ENCODE results near the gene TGFBR2.

TGFBR2 gene

DNA sequence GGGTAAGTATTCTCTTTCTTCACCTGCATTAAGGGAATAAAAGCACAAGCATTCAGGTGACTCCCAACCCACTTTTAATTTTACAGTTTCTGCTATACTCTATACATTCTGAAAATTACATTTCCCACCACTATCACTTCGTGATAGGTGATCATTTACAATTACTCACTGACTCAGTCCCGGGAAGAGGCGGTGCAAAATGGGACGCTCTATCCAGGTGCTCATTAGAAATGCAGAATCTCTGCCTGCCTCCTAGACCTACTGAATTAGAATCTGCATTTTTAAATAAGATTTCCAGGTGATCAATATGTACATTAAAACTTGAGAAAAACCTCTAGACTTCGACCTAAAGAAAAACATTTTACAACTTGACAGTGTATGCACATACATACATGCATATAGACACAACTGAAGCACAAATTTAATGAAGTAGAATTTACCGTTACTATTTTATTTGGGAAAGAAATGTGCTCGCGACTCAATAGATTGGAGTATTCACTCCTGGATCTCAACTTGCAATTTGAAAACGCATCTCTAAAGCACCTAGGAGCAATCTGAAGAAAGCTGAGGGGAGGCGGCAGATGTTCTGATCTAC is 598 bp upstream of the TGFBR2 start:
- no peak for TF ChIP-seq RAD21 (IDR thresholded peaks at IDR 0.05; ENCODE audit: low read depth)
- TF ChIP-seq TAF1 (IDR thresholded peaks at IDR 0.05; ENCODE audit: low read depth) = no peak
- TF ChIP-seq, protein P1, sequence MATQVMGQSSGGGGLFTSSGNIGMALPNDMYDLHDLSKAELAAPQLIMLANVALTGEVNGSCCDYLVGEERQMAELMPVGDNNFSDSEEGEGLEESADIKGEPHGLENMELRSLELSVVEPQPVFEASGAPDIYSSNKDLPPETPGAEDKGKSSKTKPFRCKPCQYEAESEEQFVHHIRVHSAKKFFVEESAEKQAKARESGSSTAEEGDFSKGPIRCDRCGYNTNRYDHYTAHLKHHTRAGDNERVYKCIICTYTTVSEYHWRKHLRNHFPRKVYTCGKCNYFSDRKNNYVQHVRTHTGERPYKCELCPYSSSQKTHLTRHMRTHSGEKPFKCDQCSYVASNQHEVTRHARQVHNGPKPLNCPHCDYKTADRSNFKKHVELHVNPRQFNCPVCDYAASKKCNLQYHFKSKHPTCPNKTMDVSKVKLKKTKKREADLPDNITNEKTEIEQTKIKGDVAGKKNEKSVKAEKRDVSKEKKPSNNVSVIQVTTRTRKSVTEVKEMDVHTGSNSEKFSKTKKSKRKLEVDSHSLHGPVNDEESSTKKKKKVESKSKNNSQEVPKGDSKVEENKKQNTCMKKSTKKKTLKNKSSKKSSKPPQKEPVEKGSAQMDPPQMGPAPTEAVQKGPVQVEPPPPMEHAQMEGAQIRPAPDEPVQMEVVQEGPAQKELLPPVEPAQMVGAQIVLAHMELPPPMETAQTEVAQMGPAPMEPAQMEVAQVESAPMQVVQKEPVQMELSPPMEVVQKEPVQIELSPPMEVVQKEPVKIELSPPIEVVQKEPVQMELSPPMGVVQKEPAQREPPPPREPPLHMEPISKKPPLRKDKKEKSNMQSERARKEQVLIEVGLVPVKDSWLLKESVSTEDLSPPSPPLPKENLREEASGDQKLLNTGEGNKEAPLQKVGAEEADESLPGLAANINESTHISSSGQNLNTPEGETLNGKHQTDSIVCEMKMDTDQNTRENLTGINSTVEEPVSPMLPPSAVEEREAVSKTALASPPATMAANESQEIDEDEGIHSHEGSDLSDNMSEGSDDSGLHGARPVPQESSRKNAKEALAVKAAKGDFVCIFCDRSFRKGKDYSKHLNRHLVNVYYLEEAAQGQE (IDR thresholded peaks at IDR 0.05; ENCODE audit: low read depth) = no peak
- TF ChIP-seq NFIC (IDR thresholded peaks at IDR 0.05) = no peak
- TF ChIP-seq FOXM1 (IDR thresholded peaks at IDR 0.05; ENCODE audit: borderline replicate concordance, low read depth) = no peak

DNA sequence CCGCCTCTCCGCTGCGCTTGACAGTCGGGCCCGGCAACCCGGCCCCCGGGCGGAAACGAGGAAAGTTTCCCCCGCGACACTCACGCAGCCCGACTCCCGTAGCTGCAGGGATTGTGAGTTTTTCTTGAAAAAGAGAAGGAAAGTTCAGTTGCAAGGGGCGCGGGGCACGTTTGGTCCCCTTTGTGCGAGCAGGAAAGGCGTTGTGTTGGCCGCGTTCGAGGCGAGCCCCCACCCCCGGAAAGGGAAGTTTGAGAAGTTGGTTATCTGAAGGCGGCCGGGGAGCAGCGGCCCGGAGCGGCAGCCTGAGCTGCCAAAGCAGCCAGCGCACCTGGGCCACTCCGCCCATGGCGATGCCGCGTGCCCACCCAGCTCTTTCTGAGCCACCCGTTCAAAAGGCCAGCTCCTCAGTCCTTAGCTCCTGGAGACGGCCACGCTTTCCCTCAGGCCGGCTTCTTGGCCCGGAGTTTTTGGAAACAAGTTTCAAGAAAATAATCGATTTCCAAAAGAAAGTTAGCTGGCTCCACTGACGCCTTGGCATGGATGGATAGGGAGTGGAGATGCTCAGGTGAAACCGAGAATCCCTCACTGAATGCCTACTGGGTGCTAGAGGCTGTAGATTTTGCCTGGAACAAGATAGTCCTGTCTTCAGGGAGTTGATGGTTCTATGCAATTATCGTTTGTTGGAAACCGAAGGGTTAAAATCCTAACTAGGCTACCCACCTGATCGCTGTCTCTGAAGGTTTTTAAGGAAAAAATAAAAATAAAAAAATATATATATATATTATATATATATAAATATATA is 832 bp downstream of the TGFBR2 start:
- TF ChIP-seq CREB1 (IDR thresholded peaks at IDR 0.05; ENCODE audit: low read depth) (no peak), NFIC (IDR thresholded peaks at IDR 0.05) (no peak), TAF1 (IDR thresholded peaks at IDR 0.05; ENCODE audit: low read depth) (peak; percentile 40; the same call in 1 of the 2 replicates)
- TF ChIP-seq, protein P2, sequence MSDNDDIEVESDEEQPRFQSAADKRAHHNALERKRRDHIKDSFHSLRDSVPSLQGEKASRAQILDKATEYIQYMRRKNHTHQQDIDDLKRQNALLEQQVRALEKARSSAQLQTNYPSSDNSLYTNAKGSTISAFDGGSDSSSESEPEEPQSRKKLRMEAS (IDR thresholded peaks at IDR 0.05) = peak; percentile 54; the same call in 1 of the 2 replicates

DNA sequence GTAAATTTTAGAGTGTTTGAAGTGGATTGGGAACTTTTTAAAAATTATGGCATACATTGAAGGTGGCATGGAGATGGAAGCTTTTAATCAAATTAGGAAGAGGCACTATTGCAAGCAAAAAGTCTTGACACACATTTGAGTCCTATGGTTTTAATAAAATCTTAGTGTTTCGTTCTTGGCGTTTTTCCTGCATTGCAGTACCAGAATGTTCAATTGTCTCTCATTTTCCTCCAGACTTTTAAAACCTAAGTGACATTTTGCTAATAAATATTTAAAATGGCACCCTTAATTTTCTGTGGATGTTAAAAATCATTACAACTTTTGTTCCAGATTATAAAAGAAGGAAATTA is 2.2 kb downstream of the TGFBR2 start:
- TF ChIP-seq, protein P3, sequence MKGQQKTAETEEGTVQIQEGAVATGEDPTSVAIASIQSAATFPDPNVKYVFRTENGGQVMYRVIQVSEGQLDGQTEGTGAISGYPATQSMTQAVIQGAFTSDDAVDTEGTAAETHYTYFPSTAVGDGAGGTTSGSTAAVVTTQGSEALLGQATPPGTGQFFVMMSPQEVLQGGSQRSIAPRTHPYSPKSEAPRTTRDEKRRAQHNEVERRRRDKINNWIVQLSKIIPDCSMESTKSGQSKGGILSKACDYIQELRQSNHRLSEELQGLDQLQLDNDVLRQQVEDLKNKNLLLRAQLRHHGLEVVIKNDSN (IDR thresholded peaks at IDR 0.05) = no peak
- TF ChIP-seq CREB1 (IDR thresholded peaks at IDR 0.05; ENCODE audit: low read depth) (no peak), FOXM1 (IDR thresholded peaks at IDR 0.05; ENCODE audit: borderline replicate concordance, low read depth) (no peak), EGR1 (IDR thresholded peaks at IDR 0.05) (no peak), NFIC (IDR thresholded peaks at IDR 0.05) (no peak), TEAD4 (IDR thresholded peaks at IDR 0.05) (no peak), CEBPB (IDR thresholded peaks at IDR 0.05) (no peak), RAD21 (IDR thresholded peaks at IDR 0.05; ENCODE audit: low read depth) (no peak), EP300 (IDR thresholded peaks at IDR 0.05; ENCODE audit: borderline replicate concordance) (no peak), TCF12 (IDR thresholded peaks at IDR 0.05; ENCODE audit: low read depth) (no peak)
- TF ChIP-seq, protein P2 (IDR thresholded peaks at IDR 0.05) = no peak

DNA sequence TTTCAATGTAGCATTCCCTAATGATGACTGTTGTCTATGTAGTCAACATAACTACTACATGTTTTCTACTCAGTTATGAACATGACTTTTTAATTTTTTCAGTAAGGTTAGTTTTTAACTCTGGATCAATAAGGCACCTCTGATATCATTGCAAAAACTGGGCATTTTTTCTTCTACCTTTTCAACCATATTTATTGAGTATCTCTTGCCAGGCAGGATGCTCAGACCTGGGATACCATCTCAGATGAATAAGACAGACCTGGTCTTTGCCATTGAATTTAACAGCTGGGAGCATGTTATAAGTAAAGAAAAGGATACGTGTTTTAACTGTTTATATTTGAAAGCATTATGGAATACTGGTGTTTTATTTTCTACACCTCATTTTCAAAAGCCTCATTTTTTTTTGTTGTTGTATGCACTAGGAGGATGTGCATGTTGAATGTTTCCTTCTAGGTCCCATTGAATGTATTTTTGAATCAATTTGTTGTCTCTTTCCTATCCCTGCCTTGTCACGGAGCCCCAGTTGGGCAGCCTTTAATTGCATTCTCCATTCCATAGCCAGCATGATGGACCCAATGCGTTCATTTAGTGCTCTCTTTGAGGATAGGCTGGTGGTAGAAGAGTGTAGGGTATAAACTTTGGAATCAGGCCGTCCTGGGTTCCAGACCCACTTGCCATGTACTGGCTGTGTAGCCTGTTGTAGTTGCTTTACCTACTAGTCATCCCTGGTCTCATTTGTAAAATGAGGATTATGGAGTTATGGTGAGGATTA is 3.7 kb downstream of the TGFBR2 start:
- TF ChIP-seq, protein P1 (IDR thresholded peaks at IDR 0.05; ENCODE audit: low read depth) = no peak
- TF ChIP-seq, protein P2 (IDR thresholded peaks at IDR 0.05) = no peak
- TF ChIP-seq NFIC (IDR thresholded peaks at IDR 0.05) (no peak), EGR1 (IDR thresholded peaks at IDR 0.05) (no peak), TAF1 (IDR thresholded peaks at IDR 0.05; ENCODE audit: low read depth) (no peak), CREB1 (IDR thresholded peaks at IDR 0.05; ENCODE audit: low read depth) (no peak), FOXM1 (IDR thresholded peaks at IDR 0.05; ENCODE audit: borderline replicate concordance, low read depth) (no peak), YY1 (IDR thresholded peaks at IDR 0.05; ENCODE audit: low read depth) (no peak), ZBTB7A (IDR thresholded peaks at IDR 0.05; ENCODE audit: low read depth) (no peak), TEAD4 (IDR thresholded peaks at IDR 0.05) (no peak), CEBPB (IDR thresholded peaks at IDR 0.05) (no peak), TCF12 (IDR thresholded peaks at IDR 0.05; ENCODE audit: low read depth) (no peak), EP300 (IDR thresholded peaks at IDR 0.05; ENCODE audit: borderline replicate concordance) (no peak), RAD21 (IDR thresholded peaks at IDR 0.05; ENCODE audit: low read depth) (no peak)
- TF ChIP-seq, protein P3 (IDR thresholded peaks at IDR 0.05) = no peak

DNA sequence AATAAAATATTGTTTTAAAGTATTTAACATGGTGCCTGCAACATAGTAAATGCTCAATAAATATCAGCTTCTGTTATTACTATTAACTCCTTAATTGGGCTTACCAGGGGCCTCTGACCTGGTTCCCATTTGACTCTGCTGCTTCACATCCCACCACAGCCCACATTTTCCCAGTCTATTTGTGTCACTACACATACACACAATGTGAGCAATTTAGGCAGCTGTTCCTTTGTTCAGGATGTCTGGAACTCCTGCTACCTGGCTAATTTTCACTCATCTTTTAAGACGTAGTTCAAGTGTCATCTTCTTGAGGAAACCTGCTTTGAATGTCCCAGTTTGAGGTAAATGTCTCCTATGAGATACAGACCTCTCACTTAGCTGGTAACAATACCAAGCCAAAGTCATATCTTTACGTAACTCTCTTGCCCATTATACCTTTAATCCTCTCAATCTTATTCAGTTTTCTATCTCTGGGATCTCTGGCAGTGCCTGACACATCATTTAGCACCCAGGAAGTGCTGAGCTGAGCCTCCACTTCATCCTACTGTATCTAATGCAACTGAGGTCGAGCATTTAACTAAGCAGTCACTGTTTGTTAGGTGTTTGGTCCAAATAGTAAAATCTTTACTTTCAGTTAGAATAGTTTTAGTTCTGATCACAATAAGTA is 4.4 kb downstream of the TGFBR2 start:
- TF ChIP-seq RAD21 (IDR thresholded peaks at IDR 0.05; ENCODE audit: low read depth) (no peak), ZBTB7A (IDR thresholded peaks at IDR 0.05; ENCODE audit: low read depth) (no peak), FOXM1 (IDR thresholded peaks at IDR 0.05; ENCODE audit: borderline replicate concordance, low read depth) (no peak), EP300 (IDR thresholded peaks at IDR 0.05; ENCODE audit: borderline replicate concordance) (no peak), YY1 (IDR thresholded peaks at IDR 0.05; ENCODE audit: low read depth) (no peak), CREB1 (IDR thresholded peaks at IDR 0.05; ENCODE audit: low read depth) (no peak), TEAD4 (IDR thresholded peaks at IDR 0.05) (no peak), EGR1 (IDR thresholded peaks at IDR 0.05) (no peak), TAF1 (IDR thresholded peaks at IDR 0.05; ENCODE audit: low read depth) (no peak), NFIC (IDR thresholded peaks at IDR 0.05) (no peak)
